Liver (tissue), 9 donors: ENCODE measurements around the gene TOM1L2. TPM values are rescaled to one million over a fixed set of nuclear protein-coding genes. Genes with fewer than 3 reads are reported as not detected.

ENCODE experiments used
- DNase-seq: peaks from one replicate; pipeline ENCODE4 v3.0.0-alpha.2; 2017; ENCODE audit warnings: low spot score
- H3K27ac ChIP-seq, 2 donors: one replicate each; pipeline ENCODE4 v1.7.0; 2013; ENCODE audit warnings: inconsistent platforms in 2 of 2, low read length in 2 of 2, control low read depth in 1 of 2, low read depth in 1 of 2, mild to moderate bottlenecking in 1 of 2
- H3K27me3 ChIP-seq, 4 donors: one replicate each; pipeline versions ENCODE4 v1.6.1 to v1.7.0; 2013; ENCODE audit warnings: low read length in 3 of 4, inconsistent platforms in 1 of 4, mild to moderate bottlenecking in 1 of 4, moderate library complexity in 1 of 4; ENCODE audit not compliant: control insufficient read depth in 4 of 4, insufficient read depth in 4 of 4
- H3K36me3 ChIP-seq, 4 donors: one replicate each; pipeline versions ENCODE4 v1.6.1 to v1.7.0; 2013; ENCODE audit warnings: low read length in 3 of 4, mild to moderate bottlenecking in 3 of 4, low read depth in 1 of 4, moderate library complexity in 1 of 4; ENCODE audit not compliant: control insufficient read depth in 4 of 4, insufficient read depth in 3 of 4
- H3K4me1 ChIP-seq, 4 donors: one replicate each; pipeline versions ENCODE4 v1.6.1 to v1.7.0; 2013; ENCODE audit warnings: low read length in 3 of 4, mild to moderate bottlenecking in 3 of 4, moderate library complexity in 1 of 4; ENCODE audit not compliant: control insufficient read depth in 4 of 4, insufficient read depth in 4 of 4
- H3K4me3 ChIP-seq, 3 donors: one replicate each; pipeline versions ENCODE4 v1.6.1 to v1.7.0; 2013; ENCODE audit warnings: low read length in 3 of 3, control low read depth in 1 of 3, low read depth in 1 of 3, mild to moderate bottlenecking in 1 of 3
- H3K9ac ChIP-seq, 2 donors: one replicate each; pipeline ENCODE4 v1.7.0; 2013; ENCODE audit warnings: low read length in 2 of 2, mild to moderate bottlenecking in 2 of 2, moderate library complexity in 2 of 2, control low read depth in 1 of 2, low read depth in 1 of 2
- H3K9me3 ChIP-seq, 4 donors: one replicate each; pipeline versions ENCODE4 v1.6.1 to v1.7.0; 2013; ENCODE audit warnings: low read length in 3 of 4; ENCODE audit not compliant: control insufficient read depth in 4 of 4
- EGR1 ChIP-seq, 2 donors: IDR thresholded peaks; 2 replicates each; pipeline ENCODE4 v1.6.1; 2016 to 2018; ENCODE audit warnings: antibody characterized with exemption in 2 of 2, low read depth in 2 of 2
- FOXA1 ChIP-seq: IDR thresholded peaks from 2 replicates; pipeline ENCODE4 v1.6.1; 2016; ENCODE audit warnings: antibody characterized with exemption
- GABPA ChIP-seq, 2 donors: IDR thresholded peaks in 1 of 2; conservative IDR thresholded peaks in 1 of 2; 2 replicates each; pipeline ENCODE4 v1.6.1; 2016; ENCODE audit warnings: antibody characterized with exemption in 2 of 2, mild to moderate bottlenecking in 1 of 2, moderate library complexity in 1 of 2
- HNF4A ChIP-seq, 2 donors: conservative IDR thresholded peaks; 2 replicates each; pipeline ENCODE4 v1.6.1; 2016; ENCODE audit warnings: antibody characterized with exemption in 2 of 2, mild to moderate bottlenecking in 2 of 2
- HNF4G ChIP-seq: IDR thresholded peaks from 2 replicates; pipeline ENCODE4 v1.6.1; 2016; ENCODE audit warnings: antibody characterized with exemption
- JUND ChIP-seq, 2 donors: IDR thresholded peaks; 2 replicates each; pipeline ENCODE4 v1.6.1; 2016; ENCODE audit warnings: antibody characterized with exemption in 2 of 2
- NR2F2 ChIP-seq: IDR thresholded peaks from 2 replicates; pipeline ENCODE4 v1.6.1; 2016; ENCODE audit warnings: antibody characterized with exemption
- RXRA ChIP-seq, 2 donors: IDR thresholded peaks; 2 replicates each; pipeline ENCODE4 v1.6.1; 2017 to 2018; ENCODE audit warnings: antibody characterized with exemption in 2 of 2, mild to moderate bottlenecking in 1 of 2
- SP1 ChIP-seq: IDR thresholded peaks from 2 replicates; pipeline ENCODE4 v1.6.1; 2018; ENCODE audit warnings: antibody characterized with exemption, mild to moderate bottlenecking
- TAF1 ChIP-seq: conservative IDR thresholded peaks from 2 replicates; pipeline ENCODE4 v1.6.1; 2016; ENCODE audit warnings: antibody characterized with exemption, mild to moderate bottlenecking
- WGBS: extraction: QIAGEN DNeasy Blood & Tissue Kit; methylation state at CpG from one replicate; pipeline ENCODE4 v1.1.7; 2013; 5-methylcytosine and 5-hydroxymethylcytosine counted together
- polyA plus RNA-seq, 2 donors: library from polyadenylated mRNA; stranded (reverse) in 1 of 2; unstranded in 1 of 2; fragments of 200-250 nt in 1 of 2; fragments of >200 nt in 1 of 2; fragmentation: Nextera tagmentation in 1 of 2; extraction: Ambion mirVana in 1 of 2; gene quantifications; one replicate each; pipeline versions ENCODE4 v1.2.1 to v1.2.3, GENCODE V29; 2013 to 2015
- total RNA-seq, 2 donors: library from RNA; depleted of rRNA; stranded (reverse); fragments of >200 nt; gene quantifications; one replicate each; pipeline ENCODE4 v1.2.3, GENCODE V29; 2014
- TF ChIP-seq, protein P1 (sequence below): fragments of 150-350 bp; IDR thresholded peaks from 2 replicates; pipeline ENCODE4 v1.5.1; 2017; ENCODE audit warnings: improper control_type of control experiment, low read depth, low read length; ENCODE audit not compliant: missing input control
- TF ChIP-seq, protein P2 (sequence below): IDR thresholded peaks from 2 replicates; pipeline ENCODE4 v1.6.1; 2016; ENCODE audit warnings: antibody characterized with exemption
- TF ChIP-seq, protein P3 (sequence below): IDR thresholded peaks from 2 replicates; pipeline ENCODE4 v1.6.1; 2016; ENCODE audit warnings: antibody characterized with exemption
- donor health status: healthy.
- donor health status: healthy.
- donor health status: healthy.
- donor health status: healthy.
- donor health status: healthy.

The TOM1L2 gene
- total and polyA plus RNA-seq, 4 donors: 5.0 to 24.0 (median 9.3) TPM

DNA sequence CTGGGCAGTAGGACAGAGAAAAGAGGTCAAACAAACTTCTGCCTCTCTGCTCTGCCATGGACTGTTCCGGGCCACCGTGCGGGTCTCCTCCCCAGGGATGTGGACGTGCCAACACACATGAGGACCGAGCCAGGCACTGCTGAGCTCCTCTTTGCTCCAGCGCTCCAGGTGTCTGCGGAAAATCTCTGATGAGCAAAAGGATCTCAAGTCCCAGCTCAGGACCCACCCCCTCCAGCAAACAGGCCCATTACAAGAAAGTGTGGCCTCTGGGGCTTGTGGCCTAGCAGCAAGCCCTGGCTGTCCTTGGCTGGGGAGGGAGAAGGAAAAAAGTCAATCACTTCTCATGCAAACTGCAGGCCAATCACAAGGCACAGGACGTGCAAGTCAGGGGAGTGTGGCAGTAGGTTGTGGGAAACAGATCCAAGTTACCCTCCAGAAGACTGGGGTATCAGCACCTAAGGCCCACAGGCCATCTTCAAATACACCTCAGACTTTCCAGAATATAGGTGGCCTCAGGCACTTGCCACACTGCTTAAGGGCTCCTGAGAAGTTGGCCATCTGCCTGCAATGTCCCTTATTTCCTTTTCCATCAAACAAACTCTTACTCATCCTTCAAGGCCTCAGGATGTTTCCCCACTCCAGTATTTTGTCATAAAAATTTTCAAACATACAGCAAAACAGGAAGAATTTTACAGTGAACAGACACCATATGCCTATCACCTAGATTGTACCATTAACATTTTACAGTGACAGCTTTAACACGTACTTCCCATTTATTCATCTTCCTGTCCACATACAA is 99.5 kb downstream of the TOM1L2 start:
- no peaks in the 10 kb centered on the region for H3K27me3 ChIP-seq
- no peak for DNase-seq
- H3K36me3 ChIP-seq: peaks cover 0 to 5% (median 3%) of the 10 kb centered on the region in 4 donors
- no peak overlapping the region for H3K4me3 ChIP-seq
- no peak overlapping the region for H3K9ac ChIP-seq
- H3K27ac ChIP-seq: no peak overlapping the region
- H3K9me3 ChIP-seq: no peaks in the 10 kb centered on the region
- TF ChIP-seq TAF1: no peak
- TF ChIP-seq, protein P1, sequence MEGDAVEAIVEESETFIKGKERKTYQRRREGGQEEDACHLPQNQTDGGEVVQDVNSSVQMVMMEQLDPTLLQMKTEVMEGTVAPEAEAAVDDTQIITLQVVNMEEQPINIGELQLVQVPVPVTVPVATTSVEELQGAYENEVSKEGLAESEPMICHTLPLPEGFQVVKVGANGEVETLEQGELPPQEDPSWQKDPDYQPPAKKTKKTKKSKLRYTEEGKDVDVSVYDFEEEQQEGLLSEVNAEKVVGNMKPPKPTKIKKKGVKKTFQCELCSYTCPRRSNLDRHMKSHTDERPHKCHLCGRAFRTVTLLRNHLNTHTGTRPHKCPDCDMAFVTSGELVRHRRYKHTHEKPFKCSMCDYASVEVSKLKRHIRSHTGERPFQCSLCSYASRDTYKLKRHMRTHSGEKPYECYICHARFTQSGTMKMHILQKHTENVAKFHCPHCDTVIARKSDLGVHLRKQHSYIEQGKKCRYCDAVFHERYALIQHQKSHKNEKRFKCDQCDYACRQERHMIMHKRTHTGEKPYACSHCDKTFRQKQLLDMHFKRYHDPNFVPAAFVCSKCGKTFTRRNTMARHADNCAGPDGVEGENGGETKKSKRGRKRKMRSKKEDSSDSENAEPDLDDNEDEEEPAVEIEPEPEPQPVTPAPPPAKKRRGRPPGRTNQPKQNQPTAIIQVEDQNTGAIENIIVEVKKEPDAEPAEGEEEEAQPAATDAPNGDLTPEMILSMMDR: no peak
- no peak for TF ChIP-seq FOXA1
- TF ChIP-seq SP1: no peak
- no peak for TF ChIP-seq GABPA (IDR thresholded peaks at IDR 0.05 in 1 of 2, conservative IDR thresholded peaks at IDR 0.05 in 1 of 2)
- TF ChIP-seq EGR1 (IDR thresholded peaks at IDR 0.05; ENCODE audit: low read depth in 2 of 2): no peak
- no peak for TF ChIP-seq HNF4A (conservative IDR thresholded peaks at IDR 0.05)
- 89% methylated on average over 9 of the region's 9 CpGs for WGBS
- peaks cover 10 to 17% (median 14%) of the 10 kb centered on the region in 4 donors for H3K4me1 ChIP-seq

DNA sequence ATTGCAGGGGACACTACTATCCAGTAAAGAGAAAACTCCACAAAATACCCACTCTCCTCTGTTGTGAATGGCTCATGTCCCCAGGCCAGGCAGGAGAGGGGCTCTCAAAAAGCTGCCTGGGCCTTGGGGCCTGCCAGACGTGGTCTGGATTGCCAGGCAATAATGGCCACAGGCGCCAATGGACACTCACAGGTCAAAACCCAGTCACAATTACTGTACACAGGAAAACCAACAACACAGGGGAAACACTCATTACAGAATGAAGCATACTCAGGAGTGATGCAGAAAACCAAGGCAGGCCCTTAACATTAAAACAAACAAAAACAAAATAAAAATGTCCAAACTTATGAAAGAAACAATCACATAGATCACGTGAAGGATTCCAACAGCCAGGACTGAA is 100.3 kb downstream of the TOM1L2 start:
- 91% methylated on average over 3 of the region's 3 CpGs for WGBS
- no peak for DNase-seq
- Histone ChIP-seq H3K4me3 (no peak overlapping the region), H3K9ac (no peak overlapping the region), H3K36me3 (peaks cover 3 to 5% (median 5%) of the 10 kb centered on the region in 4 donors), H3K9me3 (no peaks in the 10 kb centered on the region), H3K4me1 (peaks cover 6 to 9% (median 7%) of the 10 kb centered on the region in 4 donors), H3K27me3 (no peaks in the 10 kb centered on the region), H3K27ac (no peak overlapping the region)
- TF ChIP-seq RXRA (IDR thresholded peaks at IDR 0.05) (no peak), JUND (IDR thresholded peaks at IDR 0.05) (no peak), HNF4A (conservative IDR thresholded peaks at IDR 0.05) (no peak), NR2F2 (no peak), EGR1 (IDR thresholded peaks at IDR 0.05; ENCODE audit: low read depth in 2 of 2) (no peak), HNF4G (no peak), FOXA1 (no peak), TAF1 (no peak)
- TF ChIP-seq, protein P2, sequence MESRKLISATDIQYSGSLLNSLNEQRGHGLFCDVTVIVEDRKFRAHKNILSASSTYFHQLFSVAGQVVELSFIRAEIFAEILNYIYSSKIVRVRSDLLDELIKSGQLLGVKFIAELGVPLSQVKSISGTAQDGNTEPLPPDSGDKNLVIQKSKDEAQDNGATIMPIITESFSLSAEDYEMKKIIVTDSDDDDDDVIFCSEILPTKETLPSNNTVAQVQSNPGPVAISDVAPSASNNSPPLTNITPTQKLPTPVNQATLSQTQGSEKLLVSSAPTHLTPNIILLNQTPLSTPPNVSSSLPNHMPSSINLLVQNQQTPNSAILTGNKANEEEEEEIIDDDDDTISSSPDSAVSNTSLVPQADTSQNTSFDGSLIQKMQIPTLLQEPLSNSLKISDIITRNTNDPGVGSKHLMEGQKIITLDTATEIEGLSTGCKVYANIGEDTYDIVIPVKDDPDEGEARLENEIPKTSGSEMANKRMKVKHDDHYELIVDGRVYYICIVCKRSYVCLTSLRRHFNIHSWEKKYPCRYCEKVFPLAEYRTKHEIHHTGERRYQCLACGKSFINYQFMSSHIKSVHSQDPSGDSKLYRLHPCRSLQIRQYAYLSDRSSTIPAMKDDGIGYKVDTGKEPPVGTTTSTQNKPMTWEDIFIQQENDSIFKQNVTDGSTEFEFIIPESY: no peak
- TF ChIP-seq, protein P1: no peak
- TF ChIP-seq, protein P3, sequence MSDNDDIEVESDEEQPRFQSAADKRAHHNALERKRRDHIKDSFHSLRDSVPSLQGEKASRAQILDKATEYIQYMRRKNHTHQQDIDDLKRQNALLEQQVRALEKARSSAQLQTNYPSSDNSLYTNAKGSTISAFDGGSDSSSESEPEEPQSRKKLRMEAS: no peak
